Spinal cord (tissue), 10 donors: ENCODE data around the gene LMAN2L. TPM values are rescaled to one million over a fixed set of nuclear protein-coding genes. Genes with fewer than 3 reads are reported as not detected.

Source experiments
- DNase-seq, 6 donors: peaks; one replicate each; pipeline versions ENCODE4 v3.0.0 to v3.0.0-alpha.2; 2013 to 2015; ENCODE audit warnings: low spot score in 6 of 6, low read depth in 4 of 6
- H3K27ac ChIP-seq: one replicate; pipeline ENCODE4 v1.5.1; 2013; ENCODE audit warnings: low read depth, low read length, control low read depth
- H3K27me3 ChIP-seq: one replicate; pipeline ENCODE4 v1.6.1; 2013; ENCODE audit warnings: low read length; ENCODE audit not compliant: control insufficient read depth, insufficient read depth
- H3K36me3 ChIP-seq: one replicate; pipeline ENCODE4 v1.6.1; 2013; ENCODE audit warnings: low read length; ENCODE audit not compliant: control insufficient read depth, insufficient read depth
- H3K4me1 ChIP-seq: one replicate; pipeline ENCODE4 v1.6.1; 2013; ENCODE audit warnings: low read length; ENCODE audit not compliant: control insufficient read depth, insufficient read depth
- H3K4me3 ChIP-seq: one replicate; pipeline ENCODE4 v1.5.1; 2013; ENCODE audit warnings: low read depth, low read length, control low read depth
- H3K9me3 ChIP-seq: one replicate; pipeline ENCODE4 v1.6.1; 2013; ENCODE audit warnings: low read length; ENCODE audit not compliant: control insufficient read depth, insufficient read depth
- WGBS: methylation state at CpG from one replicate; pipeline ENCODE4 v1.1.5; 2013; ENCODE audit warnings: missing lambda C conversion rate; ENCODE audit not compliant: insufficient coverage; 5-methylcytosine and 5-hydroxymethylcytosine counted together
- polyA plus RNA-seq, 2 donors: library from polyadenylated mRNA; unstranded; fragments of 120-200 nt; gene quantifications; one replicate each; pipeline ENCODE4 v1.2.1, GENCODE V29; 2013; ENCODE audit not compliant: insufficient read length in 2 of 2
- total RNA-seq, 2 donors: library from RNA; depleted of rRNA in 1 of 2; stranded (reverse); fragments of 120-200 nt in 1 of 2; fragments of >200 nt in 1 of 2; gene quantifications; one replicate each; pipeline versions ENCODE4 v1.2.3 to v1.2.4, GENCODE V29; 2013 to 2014
- donor health status: healthy.

Gene LMAN2L
- total and polyA plus RNA-seq, 4 donors: 26.7 to 34.0 (median 31.7) TPM

DNA sequence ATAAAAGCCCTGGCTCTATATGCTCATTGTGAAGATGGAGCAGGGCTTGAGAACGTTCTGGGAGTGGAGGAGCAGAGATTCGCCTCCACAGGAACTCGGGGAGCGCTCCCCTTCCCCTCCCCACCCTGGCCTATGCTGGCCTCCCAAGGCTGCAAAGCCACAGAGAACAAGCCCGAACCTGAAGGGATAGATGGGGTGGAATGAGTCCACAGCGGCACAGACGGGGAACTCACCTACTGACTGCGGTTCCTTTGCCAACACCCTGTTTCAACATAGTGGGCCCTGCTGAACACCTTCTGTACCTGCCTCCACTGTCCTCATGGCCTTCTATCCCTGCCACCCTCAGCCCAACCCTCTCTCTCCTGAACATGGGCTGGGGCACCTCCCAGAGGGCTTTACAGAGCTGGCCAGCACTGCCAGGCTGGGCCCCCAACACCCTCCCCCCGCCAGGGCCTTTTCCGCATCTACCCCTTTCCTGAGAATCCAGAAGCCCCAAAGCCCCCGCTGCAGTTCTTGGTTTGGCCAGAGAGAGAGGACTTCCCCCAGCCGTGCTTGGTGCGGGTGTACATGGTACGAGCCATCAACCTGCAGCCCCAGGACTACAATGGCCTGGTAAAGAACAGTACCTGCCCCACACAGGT lies 41.5 kb downstream of the LMAN2L start:
- Histone ChIP-seq H3K27me3 (no peaks in the 10 kb centered on the region), H3K9me3 (no peaks in the 10 kb centered on the region), H3K27ac (no peak overlapping the region), H3K36me3 (peaks cover 29% of the 10 kb centered on the region), H3K4me1 (no peaks in the 10 kb centered on the region), H3K4me3 (no peak overlapping the region)
- no peak for DNase-seq
- 90% methylated on average over 10 of the region's 14 CpGs for WGBS

DNA sequence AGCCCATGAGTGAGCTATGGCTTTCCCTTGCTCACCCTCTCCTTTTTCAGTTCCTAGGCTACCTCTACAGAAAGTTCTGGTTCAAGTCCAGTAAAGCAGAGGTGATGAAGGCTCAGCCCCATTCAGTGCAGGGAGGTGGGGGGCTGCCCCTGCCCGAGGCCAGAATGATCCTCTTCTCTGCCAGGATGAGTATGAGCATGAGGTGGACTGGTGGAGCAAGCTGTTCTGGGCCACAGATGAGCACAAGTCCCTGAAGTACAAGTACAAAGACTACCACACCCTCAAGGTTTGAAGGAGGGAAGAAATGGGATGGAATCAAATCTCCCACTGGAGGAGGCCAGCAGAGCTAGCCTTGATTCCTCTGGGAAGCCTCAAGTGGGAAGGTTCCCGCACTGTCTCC lies 42.4 kb downstream of the LMAN2L start:
- H3K4me3 ChIP-seq: no peak overlapping the region
- no peak overlapping the region for H3K27ac ChIP-seq
- no peaks in the 10 kb centered on the region for H3K9me3 ChIP-seq
- no peaks in the 10 kb centered on the region for H3K4me1 ChIP-seq
- no peaks in the 10 kb centered on the region for H3K27me3 ChIP-seq
- DNase-seq: no peak
- H3K36me3 ChIP-seq: peaks cover 20% of the 10 kb centered on the region
- WGBS: 75% methylated on average over 2 of the region's 2 CpGs

DNA sequence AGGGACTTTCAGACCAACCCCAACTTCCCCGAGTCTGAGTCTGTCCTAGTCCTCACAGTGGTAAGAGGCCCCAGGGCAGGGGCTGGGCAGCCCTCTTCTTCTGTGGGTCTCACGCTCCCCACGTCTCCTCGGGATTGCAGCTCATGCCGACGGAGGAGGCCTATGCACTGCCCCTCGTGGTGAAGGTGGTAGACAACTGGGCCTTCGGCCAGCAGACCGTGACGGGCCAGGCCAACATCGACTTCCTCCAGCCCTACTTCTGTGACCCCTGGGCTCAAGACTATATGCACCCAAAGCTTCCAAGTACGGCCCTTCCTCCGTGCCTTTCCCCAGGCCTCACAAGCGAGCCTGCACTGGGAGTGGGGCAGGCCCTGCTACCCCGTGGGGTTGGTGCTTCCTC lies 44.3 kb downstream of the LMAN2L start:
- Histone ChIP-seq H3K4me1 (no peaks in the 10 kb centered on the region), H3K27ac (no peak overlapping the region), H3K4me3 (no peak overlapping the region), H3K27me3 (no peaks in the 10 kb centered on the region), H3K36me3 (peaks cover 17% of the 10 kb centered on the region), H3K9me3 (no peaks in the 10 kb centered on the region)
- WGBS: 85% methylated on average over 15 of the region's 15 CpGs
- no peak for DNase-seq

- no peaks in the 10 kb centered on the region for H3K9me3 ChIP-seq
- no peak overlapping the region for H3K4me3 ChIP-seq
- H3K36me3 ChIP-seq: peaks cover 17% of the 10 kb centered on the region
- no peaks in the 10 kb centered on the region for H3K27me3 ChIP-seq
- 84% methylated on average over 13 of the region's 13 CpGs for WGBS
- DNase-seq: no peak
- no peaks in the 10 kb centered on the region for H3K4me1 ChIP-seq
- H3K27ac ChIP-seq: no peak overlapping the region
Observed at GRCh38 chr2:96694816-96695455, 44.9 kb downstream of the LMAN2L start.

- Histone ChIP-seq H3K9me3 (no peaks in the 10 kb centered on the region), H3K4me1 (no peaks in the 10 kb centered on the region), H3K27me3 (no peaks in the 10 kb centered on the region), H3K36me3 (peaks cover 17% of the 10 kb centered on the region), H3K4me3 (no peak overlapping the region), H3K27ac (no peak overlapping the region)
- 88% methylated on average over 4 of the region's 8 CpGs for WGBS
- DNase-seq: no peak
Observed at GRCh38 chr2:96694279-96694678, 45.6 kb downstream of the LMAN2L start.

DNA sequence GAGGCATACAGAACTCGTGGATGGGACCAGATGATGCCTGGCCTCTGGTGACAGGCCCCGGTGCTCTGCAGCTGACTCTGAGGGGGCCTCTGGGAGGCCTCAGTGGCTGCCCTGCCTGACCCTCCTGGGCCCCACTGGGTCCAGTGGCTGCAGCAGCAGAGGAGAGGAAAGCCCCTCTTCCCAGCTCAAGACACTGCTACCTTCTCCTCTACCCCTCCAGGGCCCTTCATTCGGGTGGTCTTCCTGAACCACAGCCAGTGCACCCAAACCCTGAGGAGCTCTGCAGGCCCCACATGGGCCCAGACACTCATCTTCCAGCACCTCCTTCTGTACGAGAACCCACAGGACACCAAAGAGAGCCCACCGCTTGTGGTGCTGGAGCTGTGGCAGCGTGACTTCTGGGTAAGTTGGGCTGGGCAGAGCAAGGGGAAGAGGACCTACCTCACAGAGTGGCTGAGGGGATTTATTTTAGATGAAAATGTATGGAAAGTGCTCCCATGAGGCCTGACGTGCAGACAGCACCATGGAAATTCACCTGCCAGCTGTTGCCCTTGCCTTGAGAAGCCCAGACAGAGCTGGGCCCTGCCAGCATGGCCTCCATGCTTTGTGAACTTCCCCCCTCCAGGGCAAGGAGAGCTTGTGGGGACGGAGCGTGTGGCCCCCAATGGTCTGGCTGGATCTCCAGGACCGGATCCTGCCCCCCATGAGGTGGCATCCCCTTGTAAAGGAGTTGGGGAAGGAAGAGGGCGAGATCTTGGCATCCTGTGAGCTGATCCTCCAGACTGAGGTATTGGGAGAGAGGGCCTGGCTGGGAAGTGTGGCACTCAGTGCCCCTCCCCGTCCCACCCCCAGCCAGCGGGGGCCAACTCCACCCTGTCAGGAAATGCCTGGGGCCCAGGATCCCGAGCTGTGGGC lies 46.3 kb downstream of the LMAN2L start:
- Histone ChIP-seq H3K36me3 (peaks cover 14% of the 10 kb centered on the region), H3K27ac (no peak overlapping the region), H3K4me3 (no peak overlapping the region), H3K27me3 (no peaks in the 10 kb centered on the region), H3K9me3 (no peaks in the 10 kb centered on the region), H3K4me1 (no peaks in the 10 kb centered on the region)
- DNase-seq: no peak
- WGBS: 84% methylated on average over 8 of the region's 14 CpGs

GRCh38 chr2:96692094-96692971 lies 47.5 kb downstream of the LMAN2L start:
- Histone ChIP-seq H3K27ac (no peak overlapping the region), H3K27me3 (no peaks in the 10 kb centered on the region), H3K36me3 (peaks cover 6% of the 10 kb centered on the region), H3K9me3 (no peaks in the 10 kb centered on the region), H3K4me3 (no peak overlapping the region), H3K4me1 (no peaks in the 10 kb centered on the region)
- DNase-seq: no peak
- 90% methylated on average over 12 of the region's 14 CpGs for WGBS

GRCh38 chr2:96691022-96691612 lies 48.7 kb downstream of the LMAN2L start:
- H3K27ac ChIP-seq: no peak overlapping the region
- no peak overlapping the region for H3K4me3 ChIP-seq
- no peak for DNase-seq
- peaks cover 2% of the 10 kb centered on the region for H3K4me1 ChIP-seq
- WGBS: 92% methylated on average over 28 of the region's 30 CpGs
- peaks cover 6% of the 10 kb centered on the region for H3K36me3 ChIP-seq
- H3K9me3 ChIP-seq: no peaks in the 10 kb centered on the region
- H3K27me3 ChIP-seq: no peaks in the 10 kb centered on the region
